ENCODE results near the gene MMAB.

The MMAB gene

DNA sequence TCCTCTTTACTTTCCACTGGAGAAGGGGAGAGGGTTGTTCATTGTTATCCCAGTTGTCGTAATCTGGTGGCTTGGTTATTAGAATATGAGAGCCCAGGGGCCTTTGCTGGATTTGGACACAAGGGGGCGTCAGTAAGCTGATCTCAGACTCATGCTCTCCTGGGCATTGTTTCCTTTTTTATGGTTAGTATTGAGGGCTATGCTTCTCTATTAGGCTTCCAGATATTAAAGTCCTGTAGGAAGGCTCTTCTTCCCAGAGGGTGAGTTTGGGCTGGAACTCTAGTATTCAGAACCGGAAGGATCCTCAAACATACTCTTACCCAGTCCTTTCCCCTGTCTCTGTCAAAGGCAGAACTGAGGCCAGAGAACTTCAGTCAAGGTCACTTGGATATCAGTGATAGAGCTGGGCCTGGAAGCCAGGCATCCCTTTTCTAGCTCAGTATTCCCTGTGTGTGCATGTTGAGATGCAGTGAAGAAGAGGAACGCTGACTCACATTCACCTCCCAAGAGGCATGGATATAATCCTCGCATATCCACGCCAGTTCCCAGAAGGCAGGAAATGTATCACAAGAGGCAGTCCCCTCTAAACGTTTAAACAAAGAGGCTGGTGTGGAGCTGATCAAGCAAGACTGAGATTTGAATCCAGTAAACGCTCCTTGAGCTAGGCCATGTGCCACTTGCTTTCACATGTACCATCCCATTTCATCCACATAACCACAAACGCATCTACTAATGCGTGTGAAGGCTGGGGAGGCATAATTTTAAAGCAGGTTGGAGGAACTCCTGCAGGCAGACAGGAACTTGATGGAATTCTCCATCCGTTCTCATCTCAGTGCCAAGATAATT lies 54.3 kb downstream of the MMAB start:
- Histone ChIP-seq H3K27me3 (ENCODE audit: control insufficient read depth in 1 of 2, insufficient read depth in 2 of 2, low read length in 2 of 2) (no peaks in the 10 kb centered on the region), H3K4me1 (ENCODE audit: insufficient read depth, low read length) (no peaks in the 10 kb centered on the region), H3K9ac (ENCODE audit: low read length) (no peak overlapping the region), H3K27ac (ENCODE audit: low read depth, low read length) (no peak overlapping the region), H3K9me3 (ENCODE audit: low read length) (no peaks in the 10 kb centered on the region), H3K36me3 (ENCODE audit: insufficient read depth, low read length) (peaks cover 81% of the 10 kb centered on the region), H3K4me3 (ENCODE audit: low read depth in 1 of 2, low read length in 2 of 2) (no peak overlapping the region)

DNA sequence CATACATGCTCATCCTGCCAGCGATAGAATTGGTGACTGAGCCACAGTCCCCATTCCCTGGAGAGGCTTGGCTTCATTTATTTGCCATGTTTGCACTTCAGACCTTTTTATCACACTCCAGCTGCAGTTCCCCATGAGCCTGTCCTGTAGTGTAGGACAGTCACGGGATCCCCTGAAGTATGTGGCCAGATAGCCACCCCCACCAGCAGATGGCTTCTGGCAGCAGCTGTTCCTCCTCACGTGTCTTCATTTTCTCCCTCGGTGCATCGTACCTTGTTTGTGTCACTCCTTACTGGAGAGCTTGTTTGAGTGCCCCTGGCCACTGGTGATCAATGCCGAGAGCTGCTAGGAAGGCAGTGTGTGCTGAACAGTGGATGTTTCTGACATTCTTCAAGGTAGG lies 55.7 kb downstream of the MMAB start:
- no peaks in the 10 kb centered on the region for H3K27me3 ChIP-seq (ENCODE audit: control insufficient read depth in 1 of 2, insufficient read depth in 2 of 2, low read length in 2 of 2)
- H3K4me3 ChIP-seq (ENCODE audit: low read depth in 1 of 2, low read length in 2 of 2), result no peak overlapping the region
- H3K9ac ChIP-seq (ENCODE audit: low read length), result no peak overlapping the region
- H3K4me1 ChIP-seq (ENCODE audit: insufficient read depth, low read length), result no peaks in the 10 kb centered on the region
- no peak overlapping the region for H3K27ac ChIP-seq (ENCODE audit: low read depth, low read length)
- peaks cover 79% of the 10 kb centered on the region for H3K36me3 ChIP-seq (ENCODE audit: insufficient read depth, low read length)
- H3K9me3 ChIP-seq (ENCODE audit: low read length), result no peaks in the 10 kb centered on the region

DNA sequence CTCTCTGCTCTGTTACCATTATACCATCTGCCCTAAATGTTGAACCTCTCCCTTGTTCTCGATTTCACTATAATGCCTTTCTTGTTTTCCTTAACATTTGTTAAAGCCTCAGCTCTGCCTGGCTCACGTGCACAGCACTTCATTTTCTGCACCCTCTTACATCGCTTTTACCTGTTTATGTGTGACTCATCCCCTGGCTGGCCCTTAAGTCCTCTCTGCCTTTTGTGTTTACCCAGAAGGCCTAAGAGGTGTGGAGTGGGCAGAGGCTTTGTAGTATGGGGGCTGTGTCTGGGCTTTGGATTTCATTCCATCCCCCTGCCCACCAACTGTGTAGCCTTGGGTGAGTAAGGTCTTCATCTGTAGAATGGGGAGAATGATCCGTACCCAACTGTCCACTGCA lies 59.3 kb downstream of the MMAB start:
- H3K36me3 ChIP-seq (ENCODE audit: insufficient read depth, low read length), result peaks cover 79% of the 10 kb centered on the region
- no peaks in the 10 kb centered on the region for H3K27me3 ChIP-seq (ENCODE audit: control insufficient read depth in 1 of 2, insufficient read depth in 2 of 2, low read length in 2 of 2)
- no peaks in the 10 kb centered on the region for H3K9me3 ChIP-seq (ENCODE audit: low read length)
- no peak overlapping the region for H3K9ac ChIP-seq (ENCODE audit: low read length)
- H3K27ac ChIP-seq (ENCODE audit: low read depth, low read length), result no peak overlapping the region
- no peak overlapping the region for H3K4me3 ChIP-seq (ENCODE audit: low read depth in 1 of 2, low read length in 2 of 2)
- no peaks in the 10 kb centered on the region for H3K4me1 ChIP-seq (ENCODE audit: insufficient read depth, low read length)

DNA sequence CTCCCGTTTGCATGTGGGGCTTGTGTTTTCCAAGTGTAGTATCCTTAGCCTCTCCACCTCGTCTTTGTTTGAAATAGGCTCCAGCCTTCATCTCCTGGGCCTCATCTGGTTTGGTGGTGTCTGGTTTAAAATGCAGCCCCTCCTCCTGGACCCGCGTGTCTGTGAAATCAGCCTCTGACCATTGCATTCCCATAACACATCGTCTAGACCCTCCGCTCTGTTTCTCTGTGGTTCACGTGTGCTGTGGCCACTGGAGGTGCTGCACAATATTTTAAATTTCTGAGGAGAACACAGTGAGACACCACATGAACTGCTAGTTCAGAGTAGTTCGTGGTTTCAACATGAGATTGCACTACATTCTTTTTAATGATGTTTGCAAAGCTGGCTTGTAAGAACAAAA lies 60.3 kb downstream of the MMAB start:
- Histone ChIP-seq H3K4me3 (ENCODE audit: low read depth in 1 of 2, low read length in 2 of 2) (no peak overlapping the region), H3K9ac (ENCODE audit: low read length) (no peak overlapping the region), H3K4me1 (ENCODE audit: insufficient read depth, low read length) (no peaks in the 10 kb centered on the region), H3K36me3 (ENCODE audit: insufficient read depth, low read length) (peaks cover 80% of the 10 kb centered on the region), H3K27ac (ENCODE audit: low read depth, low read length) (no peak overlapping the region), H3K9me3 (ENCODE audit: low read length) (no peaks in the 10 kb centered on the region), H3K27me3 (ENCODE audit: control insufficient read depth in 1 of 2, insufficient read depth in 2 of 2, low read length in 2 of 2) (no peaks in the 10 kb centered on the region)

DNA sequence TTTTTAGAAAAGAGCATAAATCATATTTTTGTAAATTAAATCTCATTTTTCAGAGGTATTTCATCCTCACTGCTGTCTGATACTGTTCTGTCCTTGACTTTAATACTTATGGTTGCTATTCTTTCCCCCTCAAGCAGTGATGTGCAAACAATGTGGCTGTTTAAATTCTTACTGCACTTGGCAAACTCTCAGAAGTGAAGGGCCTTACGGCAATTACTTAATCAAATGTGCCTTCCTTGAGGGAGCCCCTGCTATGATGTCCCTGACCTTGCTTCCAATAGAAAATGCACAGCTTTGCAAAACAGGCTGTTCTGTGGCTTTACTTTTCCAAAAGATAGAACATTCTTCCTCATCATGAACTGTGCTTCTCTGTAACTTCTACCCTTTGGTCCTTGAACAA lies 60.7 kb downstream of the MMAB start:
- no peaks in the 10 kb centered on the region for H3K9me3 ChIP-seq (ENCODE audit: low read length)
- H3K4me3 ChIP-seq (ENCODE audit: low read depth in 1 of 2, low read length in 2 of 2), result no peak overlapping the region
- H3K4me1 ChIP-seq (ENCODE audit: insufficient read depth, low read length), result no peaks in the 10 kb centered on the region
- H3K27me3 ChIP-seq (ENCODE audit: control insufficient read depth in 1 of 2, insufficient read depth in 2 of 2, low read length in 2 of 2), result no peaks in the 10 kb centered on the region
- H3K9ac ChIP-seq (ENCODE audit: low read length), result no peak overlapping the region
- peaks cover 80% of the 10 kb centered on the region for H3K36me3 ChIP-seq (ENCODE audit: insufficient read depth, low read length)
- H3K27ac ChIP-seq (ENCODE audit: low read depth, low read length), result no peak overlapping the region

DNA sequence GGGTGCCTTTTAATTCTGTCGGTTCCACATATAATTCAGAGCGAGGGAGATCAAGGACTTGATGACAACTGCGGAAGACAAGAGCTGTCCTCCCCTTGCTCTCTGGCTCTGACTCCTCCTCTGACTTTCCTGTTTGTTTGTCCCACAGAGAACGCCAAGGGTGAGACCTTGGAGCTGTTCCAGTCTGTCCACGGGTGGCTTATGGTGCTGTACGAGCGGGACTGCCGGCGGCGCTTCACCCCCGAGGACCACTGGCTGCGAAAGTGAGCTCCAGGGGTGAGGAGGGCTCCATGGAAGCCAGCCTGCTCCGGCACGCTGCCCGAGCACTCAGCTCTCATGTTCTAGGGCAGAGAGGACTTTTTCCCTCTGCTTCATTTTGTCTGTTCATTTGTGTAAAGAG lies 63.1 kb downstream of the MMAB start:
- H3K4me1 ChIP-seq (ENCODE audit: insufficient read depth, low read length), result no peaks in the 10 kb centered on the region
- no peak overlapping the region for H3K27ac ChIP-seq (ENCODE audit: low read depth, low read length)
- H3K9ac ChIP-seq (ENCODE audit: low read length), result no peak overlapping the region
- peaks cover 89% of the 10 kb centered on the region for H3K36me3 ChIP-seq (ENCODE audit: insufficient read depth, low read length)
- H3K4me3 ChIP-seq (ENCODE audit: low read depth in 1 of 2, low read length in 2 of 2), result no peak overlapping the region
- no peaks in the 10 kb centered on the region for H3K27me3 ChIP-seq (ENCODE audit: control insufficient read depth in 1 of 2, insufficient read depth in 2 of 2, low read length in 2 of 2)
- no peaks in the 10 kb centered on the region for H3K9me3 ChIP-seq (ENCODE audit: low read length)

DNA sequence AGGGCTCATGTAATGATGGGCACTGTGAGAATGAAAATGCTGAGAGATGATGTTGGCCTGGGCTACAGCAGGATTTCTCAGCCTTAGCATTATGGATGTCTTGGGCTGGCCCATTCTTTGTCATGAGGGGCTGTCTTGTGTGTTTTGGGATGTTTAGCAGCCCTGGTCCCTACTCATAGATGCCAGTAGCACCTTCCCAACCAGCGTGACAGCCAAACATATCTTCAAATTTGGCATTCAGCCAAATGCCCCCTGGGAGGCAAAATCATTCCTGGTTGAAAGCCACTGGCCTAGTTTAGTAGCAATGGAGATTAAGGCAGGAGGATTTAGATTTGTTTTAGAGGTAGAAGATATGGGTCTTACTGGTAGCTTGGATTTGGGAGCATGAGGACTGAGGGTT lies 69.2 kb downstream of the MMAB start:
- H3K36me3 ChIP-seq (ENCODE audit: insufficient read depth, low read length), result peaks cover 91% of the 10 kb centered on the region
- H3K4me3 ChIP-seq (ENCODE audit: low read depth in 1 of 2, low read length in 2 of 2), result no peak overlapping the region
- no peaks in the 10 kb centered on the region for H3K9me3 ChIP-seq (ENCODE audit: low read length)
- H3K27ac ChIP-seq (ENCODE audit: low read depth, low read length), result no peak overlapping the region
- no peaks in the 10 kb centered on the region for H3K27me3 ChIP-seq (ENCODE audit: control insufficient read depth in 1 of 2, insufficient read depth in 2 of 2, low read length in 2 of 2)
- no peaks in the 10 kb centered on the region for H3K4me1 ChIP-seq (ENCODE audit: insufficient read depth, low read length)
- H3K9ac ChIP-seq (ENCODE audit: low read length), result no peak overlapping the region

All from muscle layer of colon (tissue), 2 donors.